ENCODE measurements around the gene CRPPA. TPM values are rescaled to one million over a fixed set of nuclear protein-coding genes. Genes with fewer than 3 reads are reported as not detected.

The CRPPA gene
- total and polyA plus RNA-seq, 2 donors (not counting 3 experiments of a cell fraction or from before 2014, with no cell fraction given), result 0.58 to 3.5 TPM

DNA sequence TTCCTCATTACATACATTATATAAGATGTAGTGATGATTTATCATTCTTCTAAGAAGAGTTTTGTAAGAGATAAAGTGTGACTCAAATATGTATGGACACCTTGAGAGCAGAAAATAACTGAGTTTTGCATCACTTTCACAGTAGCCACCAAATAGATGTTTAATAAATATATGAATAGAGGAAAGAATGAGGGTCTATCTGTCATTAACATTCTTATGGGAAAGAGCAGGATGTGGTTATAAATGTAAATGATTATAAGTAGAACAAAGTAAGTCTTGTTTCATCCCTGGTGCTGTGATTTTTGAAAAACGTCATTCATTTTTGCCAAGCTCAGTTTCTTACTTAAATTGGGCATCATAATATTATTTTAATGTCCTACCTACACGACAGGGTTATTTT lies 15.0 kb upstream of the CRPPA start:
- Histone ChIP-seq H3K9ac (replicated peaks; ENCODE audit: extremely low read depth, insufficient read depth, low read length) (no peak overlapping the region), H3K4me3 (replicated peaks in 1 of 3; ENCODE audit: insufficient read depth in 1 of 3, low read depth in 1 of 3, low read length in 3 of 3) (no peak overlapping the region), H2AFZ (ENCODE audit: low read depth, low read length) (no peak overlapping the region), H3K27ac (ENCODE audit: insufficient read depth, low read depth, low read length) (no peak overlapping the region), H3K36me3 (ENCODE audit: control insufficient read depth in 2 of 2, extremely low read depth in 1 of 2, insufficient read depth in 2 of 2, low read length in 2 of 2) (no peaks in the 10 kb centered on the region), H3K27me3 (ENCODE audit: control insufficient read depth in 2 of 2, insufficient read depth in 2 of 2, low read length in 2 of 2) (no peaks in the 10 kb centered on the region), H4K20me1 (replicated peaks; ENCODE audit: control insufficient read depth, extremely low read depth, insufficient read depth, low read length) (no peaks in the 10 kb centered on the region), H3K79me2 (ENCODE audit: control insufficient read depth, insufficient read depth, low read length) (no peaks in the 10 kb centered on the region), H3K4me2 (ENCODE audit: insufficient read depth, low read length) (no peak overlapping the region), H3K4me1 (ENCODE audit: control insufficient read depth, extremely low read depth, insufficient read depth, low read length) (no peaks in the 10 kb centered on the region), H3K9me1 (replicated peaks; ENCODE audit: control insufficient read depth, extremely low read depth, insufficient read depth, low read length) (no peaks in the 10 kb centered on the region), H3K9me3 (replicated peaks; ENCODE audit: control insufficient read depth, insufficient read depth, low read length) (no peaks in the 10 kb centered on the region)
- DNase-seq (ENCODE audit: low read depth, low spot score) (no peak), FAIRE-seq (no peak)
- POLR2A ChIA-PET, result no interaction called here
- dilution Hi-C loops (cut with MboI; ENCODE audit: extremely low pct_ligation_motif_present, low sequenced_read_pairs), result no loop called here
- TF ChIP-seq FOS (IDR thresholded peaks at IDR 0.05; ENCODE audit: borderline replicate concordance, insufficient read depth, low read length) (no peak), POLR2AphosphoS5 (IDR thresholded peaks at IDR 0.05; ENCODE audit: insufficient read depth, low read depth, low read length) (no peak), EZH2 (IDR thresholded peaks at IDR 0.05; ENCODE audit: borderline replicate concordance, low read depth, low read length, severe bottlenecking) (no peak), MYC (IDR thresholded peaks at IDR 0.05; ENCODE audit: low read depth, low read length) (no peak), GATA2 (IDR thresholded peaks at IDR 0.05; ENCODE audit: insufficient read depth, insufficient read length, low read depth, low read length) (no peak), JUN (IDR thresholded peaks at IDR 0.05; ENCODE audit: borderline replicate concordance, insufficient read depth, insufficient read length, low read depth) (no peak), POLR2A (IDR thresholded peaks at IDR 0.05; ENCODE audit: low read depth, low read length) (no peak)
- TF ChIP-seq, protein P1, sequence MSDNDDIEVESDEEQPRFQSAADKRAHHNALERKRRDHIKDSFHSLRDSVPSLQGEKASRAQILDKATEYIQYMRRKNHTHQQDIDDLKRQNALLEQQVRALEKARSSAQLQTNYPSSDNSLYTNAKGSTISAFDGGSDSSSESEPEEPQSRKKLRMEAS (IDR thresholded peaks at IDR 0.05; ENCODE audit: insufficient read depth, insufficient read length), result no peak
- TF ChIP-seq, protein P2, sequence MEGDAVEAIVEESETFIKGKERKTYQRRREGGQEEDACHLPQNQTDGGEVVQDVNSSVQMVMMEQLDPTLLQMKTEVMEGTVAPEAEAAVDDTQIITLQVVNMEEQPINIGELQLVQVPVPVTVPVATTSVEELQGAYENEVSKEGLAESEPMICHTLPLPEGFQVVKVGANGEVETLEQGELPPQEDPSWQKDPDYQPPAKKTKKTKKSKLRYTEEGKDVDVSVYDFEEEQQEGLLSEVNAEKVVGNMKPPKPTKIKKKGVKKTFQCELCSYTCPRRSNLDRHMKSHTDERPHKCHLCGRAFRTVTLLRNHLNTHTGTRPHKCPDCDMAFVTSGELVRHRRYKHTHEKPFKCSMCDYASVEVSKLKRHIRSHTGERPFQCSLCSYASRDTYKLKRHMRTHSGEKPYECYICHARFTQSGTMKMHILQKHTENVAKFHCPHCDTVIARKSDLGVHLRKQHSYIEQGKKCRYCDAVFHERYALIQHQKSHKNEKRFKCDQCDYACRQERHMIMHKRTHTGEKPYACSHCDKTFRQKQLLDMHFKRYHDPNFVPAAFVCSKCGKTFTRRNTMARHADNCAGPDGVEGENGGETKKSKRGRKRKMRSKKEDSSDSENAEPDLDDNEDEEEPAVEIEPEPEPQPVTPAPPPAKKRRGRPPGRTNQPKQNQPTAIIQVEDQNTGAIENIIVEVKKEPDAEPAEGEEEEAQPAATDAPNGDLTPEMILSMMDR (IDR thresholded peaks at IDR 0.05; ENCODE audit: extremely low read depth in 1 of 2, insufficient read depth in 1 of 2, low read depth in 1 of 2, low read length in 2 of 2), result no peak
- CTCF ChIA-PET, result interaction anchor here (1.2 to 8.4 kb wide), 3 partner anchors 8 to 128 kb away, joined by 3 to 67 read pairs (median 10); no protein-coding TSS in a partner anchor
- intact Hi-C loops (cut with micrococcal nuclease), result loop anchor here (10.0 kb wide), 1 partner anchor 478 kb away; no protein-coding TSS in a partner anchor
- BruUV-seq (replicated peaks), result no TSS peak

Measured in endothelial cell of umbilical vein (primary cell).